Measurements from ENCODE around the gene MZF1. TPM values are rescaled to one million over a fixed set of nuclear protein-coding genes. Genes with fewer than 3 reads are reported as not detected.
"Not testable (repeated sequence)": the region's sequence is repeated elsewhere in the genome, so short reads cannot be mapped to it uniquely, and the experiment has no call there.

The MZF1 gene
- polyA plus RNA-seq, 3 donors = 31.0 to 59.2 (median 54.2) TPM

DNA sequence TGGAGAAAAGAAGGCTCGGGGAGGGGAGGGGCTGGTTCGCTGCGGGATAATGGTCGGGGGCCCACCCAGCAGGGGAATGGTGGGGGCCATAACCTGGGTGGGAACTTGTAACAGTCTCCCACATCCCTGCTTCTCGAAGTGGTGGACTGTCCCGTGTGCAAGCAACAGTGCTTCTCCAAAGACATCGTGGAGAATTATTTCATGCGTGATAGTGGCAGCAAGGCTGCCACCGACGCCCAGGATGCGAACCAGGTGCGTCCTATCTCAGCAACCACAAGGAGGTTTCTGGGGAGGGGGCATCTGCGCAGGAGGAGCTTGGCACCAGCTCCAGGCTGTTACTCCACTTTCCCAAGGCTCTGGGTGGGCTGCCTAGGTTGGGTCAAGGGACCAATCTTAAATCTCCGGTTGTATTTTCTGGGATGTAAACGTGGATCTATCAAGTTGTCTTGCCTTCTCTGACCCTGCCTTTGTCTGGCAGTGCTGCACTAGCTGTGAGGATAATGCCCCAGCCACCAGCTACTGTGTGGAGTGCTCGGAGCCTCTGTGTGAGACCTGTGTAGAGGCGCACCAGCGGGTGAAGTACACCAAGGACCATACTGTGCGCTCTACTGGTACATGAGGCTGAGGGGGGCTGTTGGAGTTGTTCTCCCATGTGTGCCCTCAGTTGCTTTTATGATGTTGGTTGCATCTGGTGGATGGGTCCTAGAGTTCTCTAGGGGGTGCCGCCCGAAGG, 27.7 kb downstream of the MZF1 start:
- no peak for DNase-seq

DNA sequence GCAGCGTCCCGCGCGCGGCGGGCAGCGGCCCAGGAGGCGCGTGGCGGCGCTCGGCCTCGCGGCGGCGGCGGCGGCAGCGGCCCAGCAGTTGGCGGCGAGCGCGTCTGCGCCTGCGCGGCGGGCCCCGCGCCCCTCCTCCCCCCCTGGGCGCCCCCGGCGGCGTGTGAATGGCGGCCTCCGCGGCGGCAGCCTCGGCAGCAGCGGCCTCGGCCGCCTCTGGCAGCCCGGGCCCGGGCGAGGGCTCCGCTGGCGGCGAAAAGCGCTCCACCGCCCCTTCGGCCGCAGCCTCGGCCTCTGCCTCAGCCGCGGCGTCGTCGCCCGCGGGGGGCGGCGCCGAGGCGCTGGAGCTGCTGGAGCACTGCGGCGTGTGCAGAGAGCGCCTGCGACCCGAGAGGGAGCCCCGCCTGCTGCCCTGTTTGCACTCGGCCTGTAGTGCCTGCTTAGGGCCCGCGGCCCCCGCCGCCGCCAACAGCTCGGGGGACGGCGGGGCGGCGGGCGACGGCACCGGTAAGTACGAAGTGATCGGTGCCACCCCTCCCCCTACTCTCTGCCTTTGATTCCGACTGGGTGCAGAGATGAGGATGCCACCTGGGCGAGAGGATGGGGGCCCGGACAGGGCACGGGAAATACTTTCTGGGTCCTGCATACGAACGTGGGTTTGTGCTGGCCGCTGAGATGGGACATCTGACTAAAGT, 28.4 kb downstream of the MZF1 start:
- peak; percentile 62 for DNase-seq

DNA sequence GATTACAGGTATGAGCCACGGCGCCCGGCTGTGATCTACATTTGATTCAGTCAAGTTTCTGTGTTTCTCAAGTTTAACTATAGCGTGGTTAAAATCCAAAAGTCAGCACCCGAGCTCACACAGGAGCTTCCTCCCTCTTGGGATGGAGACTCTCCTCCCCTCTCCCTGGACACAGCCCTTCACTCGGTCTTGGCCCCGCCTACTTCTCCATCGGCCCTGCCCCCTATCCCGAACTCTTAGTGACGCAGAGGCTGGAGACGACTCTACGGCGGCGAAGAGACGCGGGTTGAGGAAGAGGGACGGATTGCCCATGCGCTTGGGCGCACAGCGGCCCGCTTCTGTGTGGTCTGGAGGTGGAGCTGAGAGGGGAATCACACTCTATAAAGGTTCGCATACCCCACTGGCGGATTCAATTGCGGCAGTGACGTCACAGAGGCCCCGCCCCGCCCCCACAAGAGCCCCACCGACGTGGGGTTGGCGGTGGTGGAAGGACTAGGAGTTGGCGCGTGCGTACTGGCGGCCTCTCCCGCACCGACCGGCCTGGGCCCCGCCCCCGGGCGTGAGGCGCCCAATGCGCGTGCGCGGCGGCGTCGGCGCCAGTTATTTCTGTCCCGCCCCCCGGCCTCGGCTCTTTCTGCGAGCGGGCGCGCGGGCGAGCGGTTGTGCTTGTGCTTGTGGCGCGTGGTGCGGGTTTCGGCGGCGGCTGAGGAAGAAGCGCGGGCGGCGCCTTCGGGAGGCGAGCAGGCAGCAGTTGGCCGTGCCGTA, 29.1 kb downstream of the MZF1 start, which contains the start of gene TRIM28:
Gene TRIM28, plus strand, starts transcription at position 239 of the 765 bp plus-strand sequence. CDS start 694 bp downstream, outside the sequence.
- DNase-seq = peak; percentile 99

DNA sequence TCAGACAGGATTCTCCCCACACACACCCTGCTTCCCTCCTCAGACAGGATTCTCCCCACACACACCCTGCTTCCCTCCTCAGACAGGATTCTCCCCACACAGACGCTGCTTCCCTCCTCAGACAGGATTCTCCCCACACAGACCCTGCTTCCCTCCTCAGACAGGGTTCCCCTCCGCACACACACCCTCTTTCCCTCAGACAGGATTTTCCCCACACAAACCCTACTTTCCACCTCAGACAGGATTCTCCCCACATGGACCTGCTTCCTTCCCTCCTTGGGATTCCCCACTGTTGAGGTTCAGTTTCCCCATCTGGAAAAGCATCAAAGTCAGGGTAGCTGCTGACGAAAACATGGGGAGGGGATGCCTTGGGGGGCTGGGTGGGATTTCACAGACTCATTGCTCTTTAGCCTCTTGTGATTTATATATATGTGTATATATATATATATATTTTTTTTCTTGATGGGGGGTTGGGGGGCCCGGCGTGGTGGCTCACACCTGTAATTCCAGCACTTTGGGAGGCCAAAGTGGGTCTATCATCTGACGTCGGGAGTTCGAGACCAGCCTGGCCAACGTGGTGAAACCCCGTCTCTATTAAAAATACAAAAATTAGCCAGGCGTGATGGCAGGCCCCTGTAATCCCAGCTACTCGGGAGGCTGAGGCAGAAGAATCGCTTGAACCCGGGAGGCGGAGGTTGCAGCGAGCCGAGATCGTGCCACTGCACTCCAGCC, 30.3 kb downstream of the MZF1 start:
- not testable (repeated sequence) for DNase-seq

DNA sequence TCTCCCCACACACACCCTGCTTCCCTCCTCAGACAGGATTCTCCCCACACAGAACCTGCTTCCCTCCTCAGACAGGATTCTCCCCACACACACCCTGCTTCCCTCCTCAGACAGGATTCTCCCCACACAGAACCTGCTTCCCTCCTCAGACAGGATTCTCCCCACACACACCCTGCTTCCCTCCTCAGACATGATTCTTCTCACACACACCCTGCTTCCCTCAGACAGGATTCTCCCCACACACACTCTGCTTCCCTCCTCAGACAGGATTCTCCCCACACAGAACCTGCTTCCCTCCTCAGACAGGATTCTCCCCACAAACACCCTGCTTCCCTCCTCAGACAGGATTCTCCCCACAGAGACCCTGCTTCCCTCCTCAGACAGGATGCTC, 34.0 kb downstream of the MZF1 start:
- not testable (repeated sequence) for DNase-seq

DNA sequence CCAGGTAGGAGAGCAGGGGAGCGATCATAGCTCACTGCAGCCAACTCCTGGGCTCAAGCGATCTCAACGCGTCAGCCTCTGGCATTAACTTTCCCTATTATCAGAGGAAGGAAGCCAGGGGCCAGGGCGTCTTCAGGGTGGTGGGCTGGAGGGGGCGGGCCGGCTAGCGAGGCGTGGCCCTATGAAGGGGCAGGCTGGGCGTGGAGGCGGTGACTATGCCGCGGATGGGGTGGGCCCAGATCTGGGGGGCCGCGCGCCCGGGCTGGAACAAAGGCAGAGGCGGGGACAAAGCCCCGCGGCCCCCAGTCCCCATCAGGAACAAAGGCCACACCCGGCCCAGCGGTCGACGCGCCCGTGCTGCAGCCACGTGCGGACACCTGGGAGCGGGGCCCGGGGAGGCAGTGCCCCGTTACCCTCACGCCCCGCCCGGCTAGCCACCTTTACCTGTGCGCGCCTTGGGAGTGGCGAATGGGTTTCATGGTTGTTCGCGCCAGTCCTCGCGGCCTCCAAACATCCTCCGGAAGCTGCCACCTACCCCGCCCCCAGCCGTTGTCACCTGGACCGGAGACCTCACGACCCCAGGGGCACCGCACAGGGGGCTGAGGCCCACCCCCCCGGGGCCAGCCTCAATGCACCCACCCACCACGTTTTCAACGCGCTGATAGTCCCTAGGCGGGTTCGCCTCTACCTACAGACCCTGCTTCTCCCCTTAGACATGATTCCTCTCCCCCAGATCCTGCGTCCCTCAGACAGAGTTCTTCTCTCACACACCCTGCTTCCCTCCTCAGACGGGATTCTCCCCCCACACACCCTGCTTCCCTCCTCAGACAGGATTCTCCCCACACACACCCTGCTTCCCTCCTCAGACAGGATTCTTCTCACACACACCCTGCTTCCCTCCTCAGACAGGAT, 34.6 kb downstream of the MZF1 start:
- peak; percentile 78 for DNase-seq

DNA sequence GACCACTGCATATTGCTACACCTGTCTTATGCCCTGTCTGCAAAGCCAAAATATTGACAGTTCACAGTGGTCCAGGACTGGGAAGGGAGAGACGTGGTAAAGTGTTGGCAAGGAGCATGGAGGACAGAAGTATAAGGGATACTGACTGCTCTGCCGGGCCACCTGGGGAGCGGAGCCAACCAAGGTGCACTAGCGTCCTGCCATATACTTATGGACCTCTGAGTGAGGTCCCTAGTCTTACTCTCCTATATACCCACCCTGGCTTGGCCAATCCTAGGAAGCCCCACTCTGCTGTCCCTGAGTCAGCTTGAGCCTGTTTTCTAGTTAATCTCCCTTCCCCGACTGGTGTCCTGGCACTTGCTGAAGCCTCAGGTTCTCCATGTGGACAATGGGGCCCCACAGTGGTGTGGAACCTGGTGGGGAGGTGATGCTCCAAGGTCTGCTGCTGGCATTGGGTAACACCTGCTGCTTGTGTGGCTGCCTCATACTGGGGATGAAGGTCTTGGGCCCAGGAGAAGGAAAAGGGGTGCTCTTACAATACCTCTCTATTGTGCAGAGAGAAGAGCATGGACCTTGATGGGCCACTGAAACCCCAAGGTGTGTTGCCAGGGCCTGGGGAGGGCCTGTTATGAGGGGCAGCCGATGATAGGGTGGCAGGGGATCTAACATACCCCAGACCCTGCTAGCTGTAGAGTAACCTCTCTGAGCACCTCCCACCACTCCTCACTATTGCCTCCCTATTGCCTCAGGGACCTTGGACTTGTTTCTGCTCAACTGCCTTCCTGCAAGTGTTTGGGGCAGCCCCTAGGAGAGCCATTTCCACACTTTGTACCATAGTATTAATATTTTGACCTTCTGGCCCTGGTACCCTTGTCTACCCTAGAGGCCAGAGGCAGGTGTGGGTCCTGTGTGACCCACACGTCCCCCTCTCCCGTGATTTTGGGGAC, 36.0 kb downstream of the MZF1 start:
- DNase-seq = no peak

DNA sequence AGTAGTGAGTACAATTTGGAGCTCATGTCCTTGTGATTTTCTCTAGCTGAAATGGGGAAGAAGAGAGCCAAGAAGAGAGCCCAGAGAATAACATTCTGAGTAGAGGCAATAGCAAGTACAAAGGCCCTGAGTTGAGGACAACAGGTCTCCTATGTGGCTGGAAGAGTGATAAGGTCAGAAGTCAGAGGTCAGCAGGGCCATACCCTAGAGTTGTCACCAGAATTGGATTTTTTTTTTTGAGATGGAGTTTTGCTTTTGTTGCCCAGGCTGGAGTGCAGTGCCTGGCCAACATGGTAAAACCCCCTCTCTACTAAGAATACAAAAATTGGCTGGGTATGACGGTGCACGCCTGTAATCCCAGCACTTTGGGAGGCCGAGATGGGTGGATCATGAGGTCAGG, 37.3 kb downstream of the MZF1 start:
- DNase-seq = no peak

DNA sequence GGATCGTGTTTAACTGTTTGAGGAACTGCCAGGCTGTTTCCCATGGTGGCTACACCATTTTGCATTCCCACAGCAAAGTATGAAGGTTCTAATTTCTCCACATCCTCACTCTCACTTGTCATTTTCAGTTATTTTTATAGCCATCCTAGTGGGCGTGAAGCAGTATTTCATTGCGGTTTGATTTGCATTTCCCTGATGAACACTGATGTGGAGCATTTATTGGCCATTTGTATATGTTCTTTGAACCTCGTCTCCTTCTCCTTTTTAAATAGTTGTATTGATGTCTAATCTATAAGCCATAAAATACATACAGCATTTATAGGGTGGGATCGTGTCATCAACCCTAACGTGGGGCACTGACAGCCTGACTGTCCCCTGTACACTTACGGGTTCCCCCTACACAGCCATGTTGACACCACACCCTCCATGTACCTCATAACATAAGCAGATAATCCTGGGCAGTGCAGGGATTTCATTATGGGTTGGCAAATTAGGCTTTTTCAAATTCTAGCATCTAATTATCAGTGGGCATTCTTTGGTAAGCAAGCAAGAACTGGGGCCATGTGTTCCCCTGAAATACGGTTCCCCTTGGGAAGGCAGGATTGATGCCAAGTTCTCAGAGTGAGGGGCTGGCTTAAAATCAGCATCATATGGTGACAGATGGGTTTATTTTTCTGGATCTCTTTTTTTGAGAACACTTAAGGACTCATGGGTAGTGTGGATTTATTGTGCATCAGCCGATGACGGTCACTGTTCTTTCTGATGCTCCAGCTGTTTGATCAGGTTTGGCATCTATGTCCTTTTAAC, 41.9 kb downstream of the MZF1 start:
- no peak for DNase-seq

DNA sequence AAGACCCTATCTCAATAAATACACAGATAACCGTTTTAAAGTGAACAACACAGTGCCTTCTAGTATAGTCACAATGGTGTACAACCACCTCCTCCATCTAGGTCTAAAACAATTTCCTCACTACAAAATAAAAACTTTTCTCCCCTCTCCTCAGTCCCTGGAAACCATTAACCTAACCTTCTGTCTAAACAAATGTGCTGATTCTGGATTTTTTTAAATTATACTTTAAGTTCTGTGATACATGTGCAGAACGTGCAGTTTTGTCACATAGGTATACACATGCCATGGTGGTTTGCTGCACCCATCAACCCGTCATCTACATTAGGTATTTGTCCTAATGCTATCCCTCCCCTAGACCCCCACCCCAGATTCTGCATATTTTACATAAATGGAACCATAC, 43.7 kb downstream of the MZF1 start:
- no peak for DNase-seq

DNA sequence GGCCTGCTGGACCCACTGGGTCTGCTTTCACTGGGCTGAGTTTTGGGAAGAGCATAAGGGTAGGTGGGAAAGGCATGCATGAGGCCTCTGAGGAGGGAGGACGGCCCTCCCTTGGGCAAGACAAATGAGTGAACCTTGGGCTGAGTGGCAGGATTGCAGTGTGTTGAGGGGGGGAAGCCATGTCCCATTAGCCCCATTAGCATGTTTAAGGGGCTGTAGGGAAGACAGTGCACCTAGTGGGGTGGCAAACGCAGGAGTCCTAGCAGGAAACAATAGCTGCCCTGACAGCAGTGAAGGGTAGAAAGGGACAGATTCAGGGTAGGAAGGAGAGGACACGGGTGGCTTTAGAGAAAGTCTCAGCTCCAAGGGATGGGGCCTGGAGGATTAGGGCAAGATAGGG, 50.4 kb downstream of the MZF1 start:
- DNase-seq = no peak

DNA sequence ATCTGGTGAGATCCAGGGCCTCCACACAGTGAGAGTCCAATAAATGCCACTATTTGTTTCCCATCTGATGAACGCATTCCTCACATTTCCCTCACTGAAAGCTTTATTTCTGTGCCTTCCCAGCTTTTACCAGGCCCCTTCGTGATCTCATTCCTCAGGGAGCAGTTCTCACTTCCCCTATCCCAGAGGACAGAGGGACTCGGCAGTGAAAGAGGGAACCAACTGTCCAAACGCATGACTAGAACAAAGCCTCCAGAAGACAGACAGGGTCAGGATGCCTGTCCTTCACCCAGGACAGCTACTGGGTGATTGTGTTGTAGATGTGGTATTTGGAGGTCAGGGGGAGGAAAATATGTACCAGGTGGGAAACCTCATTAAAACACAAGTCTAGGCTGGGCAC, 51.5 kb downstream of the MZF1 start:
- no peak for DNase-seq

DNA sequence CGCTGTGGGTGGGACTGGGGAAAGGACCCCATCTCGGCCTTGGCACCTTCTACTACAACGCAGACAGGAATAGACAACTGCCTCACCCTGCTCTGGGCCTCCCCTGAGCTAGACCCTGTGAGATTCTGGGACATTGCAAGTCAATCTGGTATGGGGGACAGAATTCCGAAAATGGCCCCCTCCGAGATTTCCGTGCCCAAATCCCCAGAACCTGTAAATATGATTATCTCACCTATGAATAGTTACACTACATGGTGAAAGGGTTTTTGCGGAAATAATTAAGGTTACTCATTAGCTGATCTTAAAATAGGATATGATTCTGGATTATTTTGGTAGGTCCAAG, 52.9 kb downstream of the MZF1 start:
- no peak for DNase-seq

DNA sequence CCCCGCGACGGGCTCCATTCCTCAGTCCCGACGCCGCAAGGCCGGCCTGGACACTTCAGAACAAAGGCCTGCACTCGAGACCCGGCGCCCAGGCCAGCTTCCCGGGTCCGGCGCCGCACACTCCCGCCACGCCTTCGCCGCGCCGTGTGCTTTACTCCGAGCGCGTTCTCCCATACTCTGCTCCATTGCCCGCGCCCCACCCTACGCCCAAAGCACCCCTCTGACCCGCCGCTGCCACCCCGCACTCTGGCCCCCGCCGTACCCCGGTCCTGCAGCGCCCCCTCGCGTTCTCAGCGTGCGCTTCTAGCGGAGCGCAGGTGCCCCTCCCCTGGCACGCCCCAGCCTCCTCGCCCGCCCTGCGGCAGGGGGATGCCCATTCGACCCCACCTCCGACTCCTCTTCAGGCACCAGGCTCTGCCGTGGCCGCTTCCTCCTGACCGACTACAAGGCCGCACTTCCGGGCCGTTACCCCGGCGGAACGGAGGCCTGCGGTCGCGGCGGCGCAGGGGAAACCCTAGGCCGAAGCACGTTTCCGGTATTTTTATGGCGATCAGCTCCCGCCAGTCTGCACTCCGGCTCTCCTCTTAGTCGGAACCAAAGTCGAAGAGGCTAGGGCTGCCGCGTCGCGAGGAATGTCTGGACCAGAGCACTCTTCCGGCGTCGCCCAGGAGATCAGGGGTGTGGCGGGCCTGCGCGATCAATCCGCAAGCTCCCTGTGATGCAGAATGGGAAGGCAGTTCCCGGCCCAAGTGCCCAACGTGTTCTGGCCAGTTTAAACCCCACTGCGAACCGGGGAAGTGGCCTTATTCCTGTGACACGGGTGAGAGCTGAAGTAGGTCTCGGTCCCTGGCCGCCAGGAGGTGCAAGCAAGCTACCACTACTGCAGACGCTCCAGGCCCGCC, 53.5 kb downstream of the MZF1 start, which contains the start of gene ZBTB45:
Gene ZBTB45, minus strand, starts transcription at position 456 of the 902 bp plus-strand sequence. CDS start 2,137 bp downstream, outside the sequence.
- DNase-seq = peak; percentile 95

DNA sequence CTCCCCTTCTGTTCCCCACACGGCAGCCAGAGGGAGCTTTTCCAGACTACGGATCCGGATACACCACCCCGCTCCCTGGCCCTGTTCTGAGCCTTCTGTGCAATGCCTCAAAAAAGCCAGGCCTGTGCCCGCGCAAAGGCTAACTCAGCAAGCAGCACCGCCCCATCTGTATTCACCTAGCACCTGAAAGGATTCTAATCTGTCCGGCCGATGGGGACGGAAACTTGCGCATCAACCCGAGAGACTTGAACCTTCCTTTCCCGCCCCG, 54.1 kb downstream of the MZF1 start:
- peak; percentile 76 for DNase-seq

DNA sequence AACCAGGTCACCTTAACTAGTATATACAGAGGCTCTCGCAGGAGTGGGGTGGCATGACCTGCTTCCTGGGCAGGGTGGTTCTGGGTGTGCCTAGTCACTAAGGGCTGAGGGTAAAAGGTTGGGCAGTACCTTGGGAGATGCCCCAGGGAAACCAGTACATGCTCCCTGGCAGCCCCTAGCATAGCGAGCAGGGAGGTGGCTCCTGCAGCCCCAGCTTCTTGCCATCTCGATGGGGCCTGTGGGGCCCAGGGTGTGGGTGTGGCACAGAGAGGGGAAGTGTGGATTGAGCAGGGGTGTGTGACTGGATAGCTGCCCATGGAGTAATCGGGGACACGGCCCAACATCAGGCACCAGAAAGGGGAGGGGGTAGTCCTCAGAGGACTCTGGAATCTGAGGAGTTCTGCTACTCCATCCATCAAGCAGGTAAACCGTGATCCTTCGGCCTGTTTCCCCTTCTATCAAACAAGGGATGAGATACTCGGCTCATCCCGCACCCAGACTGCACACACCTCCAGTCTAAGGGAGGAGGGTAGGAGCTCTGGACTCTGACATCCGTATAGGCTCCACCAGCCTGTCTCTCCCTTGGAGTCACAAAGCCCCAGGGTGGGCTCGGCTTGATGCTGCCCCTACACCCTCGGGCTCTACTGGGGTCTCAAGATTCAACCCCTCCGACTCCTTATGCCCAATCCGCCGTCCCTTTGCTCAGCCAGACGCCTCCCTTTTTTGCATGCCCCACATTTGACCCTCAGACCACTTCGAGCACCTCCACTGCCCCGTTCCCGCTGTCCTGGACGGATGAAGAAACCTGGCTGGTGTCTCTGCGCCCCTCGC, 54.7 kb downstream of the MZF1 start:
- DNase-seq = no peak
